CD1c-positive myeloid dendritic cell (primary cell): ENCODE results near the gene TRABD.

ENCODE experiments used
- DNase-seq: peaks from one replicate; pipeline ENCODE4 v3.0.0-alpha.2; 2016; ENCODE audit errors: extremely low spot score

Gene TRABD

DNA sequence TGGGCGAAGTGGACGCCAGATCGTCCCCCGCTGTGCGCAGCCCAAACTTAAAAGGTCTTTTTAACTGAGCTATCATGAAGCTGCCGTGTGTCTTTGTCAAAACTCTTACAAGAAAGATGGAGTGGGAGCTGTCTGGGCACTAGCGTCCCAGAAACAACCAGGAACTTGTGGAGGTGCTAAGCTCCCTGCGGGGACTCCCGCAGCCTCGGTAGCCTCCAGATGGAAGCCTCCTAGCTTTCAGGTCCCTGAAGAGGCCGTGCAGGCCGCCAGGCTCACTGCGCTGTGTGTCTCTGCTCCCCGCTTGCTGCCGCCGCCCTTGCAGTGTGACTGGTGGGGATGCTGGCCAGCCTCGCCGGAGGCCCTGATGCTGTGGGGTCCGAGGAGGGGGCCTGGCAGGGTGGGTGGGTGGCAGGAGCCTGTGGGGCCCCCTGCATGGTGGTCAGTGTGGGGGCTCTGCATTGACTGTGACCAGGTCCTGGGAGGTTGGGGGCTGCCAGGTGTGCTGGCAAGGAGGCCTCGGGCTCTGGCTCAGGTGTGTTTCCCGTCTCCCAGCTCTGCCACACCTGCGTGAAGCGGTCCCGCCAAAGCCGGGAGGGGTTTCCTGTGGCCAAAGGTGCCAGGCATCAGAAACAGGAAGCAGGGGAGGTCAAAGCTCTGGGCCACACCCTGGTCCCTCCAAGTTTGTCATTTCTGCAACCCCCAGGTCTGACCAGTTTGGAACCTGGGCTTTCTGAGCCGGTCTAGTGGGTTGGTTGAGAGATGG lies 1.2 kb downstream of the TRABD start:
- DNase-seq = peak; percentile 31

DNA sequence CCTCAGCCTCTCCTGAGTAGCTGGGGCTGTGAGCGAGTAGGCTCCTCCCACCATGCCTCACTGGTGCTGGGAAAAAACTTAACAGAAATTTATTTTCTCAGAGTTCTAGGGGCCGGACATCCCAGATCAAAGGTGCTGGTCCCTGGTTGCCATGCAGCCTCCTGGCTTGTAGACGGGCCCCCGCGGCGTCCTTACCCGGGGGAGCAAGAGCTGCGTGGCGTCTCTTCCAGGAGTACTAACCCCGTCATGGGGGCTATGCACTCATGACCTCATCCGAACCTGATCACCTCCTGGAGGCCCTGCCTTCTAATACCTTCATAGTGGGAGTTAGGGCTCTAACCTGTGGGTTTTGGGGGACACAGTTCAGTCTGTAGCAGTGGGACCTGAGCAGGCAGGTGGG lies 2.6 kb downstream of the TRABD start:
- no peak for DNase-seq

DNA sequence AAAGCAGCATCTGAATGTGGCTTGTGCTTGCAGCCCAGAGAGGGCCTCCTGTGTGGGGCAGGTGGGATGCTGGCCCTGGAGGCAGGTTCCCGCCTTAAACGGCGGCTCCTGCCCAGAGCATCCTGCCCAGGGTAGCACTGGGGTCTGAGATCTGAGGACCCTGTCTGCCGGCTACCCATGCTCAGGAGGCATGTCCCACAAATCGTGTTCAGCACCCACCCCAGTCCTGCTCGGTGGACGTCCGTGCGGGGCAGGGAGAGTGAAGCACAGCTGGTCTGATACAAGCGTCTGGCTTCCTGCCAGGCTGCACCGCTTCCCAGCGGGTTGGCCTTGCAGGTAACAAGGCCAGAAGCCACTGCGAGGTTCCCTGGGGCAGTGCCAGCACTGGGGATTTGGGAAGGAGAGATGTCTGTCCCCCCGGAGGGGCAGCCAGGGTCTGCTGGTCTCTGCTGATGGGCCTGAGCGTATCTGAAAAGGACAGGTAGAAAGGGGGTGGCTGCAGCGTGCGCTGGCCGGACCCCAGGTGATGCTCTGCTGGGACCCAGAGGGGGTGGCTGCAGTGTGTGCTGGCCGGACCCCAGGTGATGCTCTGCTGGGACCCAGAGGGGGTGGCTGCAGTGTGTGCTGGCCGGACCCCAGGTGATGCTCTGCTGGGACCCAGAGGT lies 3.6 kb downstream of the TRABD start:
- DNase-seq = no peak

DNA sequence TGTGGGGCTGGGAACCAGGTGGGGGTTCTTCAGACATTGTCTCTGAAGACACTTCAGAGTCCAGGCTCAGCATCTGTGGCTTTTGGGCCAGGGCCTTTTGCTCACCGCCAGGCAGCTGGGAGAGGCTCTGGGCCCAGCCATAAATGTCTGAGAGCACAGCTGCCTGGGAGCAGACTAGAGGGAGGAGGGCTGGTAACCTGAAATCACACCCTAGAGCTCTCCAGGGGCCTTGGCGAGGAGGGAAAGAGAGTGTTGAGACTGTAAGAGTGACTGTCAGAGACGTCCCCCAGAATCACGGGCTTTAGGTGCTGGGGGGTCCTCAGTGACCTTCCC lies 4.1 kb downstream of the TRABD start:
- no peak for DNase-seq

DNA sequence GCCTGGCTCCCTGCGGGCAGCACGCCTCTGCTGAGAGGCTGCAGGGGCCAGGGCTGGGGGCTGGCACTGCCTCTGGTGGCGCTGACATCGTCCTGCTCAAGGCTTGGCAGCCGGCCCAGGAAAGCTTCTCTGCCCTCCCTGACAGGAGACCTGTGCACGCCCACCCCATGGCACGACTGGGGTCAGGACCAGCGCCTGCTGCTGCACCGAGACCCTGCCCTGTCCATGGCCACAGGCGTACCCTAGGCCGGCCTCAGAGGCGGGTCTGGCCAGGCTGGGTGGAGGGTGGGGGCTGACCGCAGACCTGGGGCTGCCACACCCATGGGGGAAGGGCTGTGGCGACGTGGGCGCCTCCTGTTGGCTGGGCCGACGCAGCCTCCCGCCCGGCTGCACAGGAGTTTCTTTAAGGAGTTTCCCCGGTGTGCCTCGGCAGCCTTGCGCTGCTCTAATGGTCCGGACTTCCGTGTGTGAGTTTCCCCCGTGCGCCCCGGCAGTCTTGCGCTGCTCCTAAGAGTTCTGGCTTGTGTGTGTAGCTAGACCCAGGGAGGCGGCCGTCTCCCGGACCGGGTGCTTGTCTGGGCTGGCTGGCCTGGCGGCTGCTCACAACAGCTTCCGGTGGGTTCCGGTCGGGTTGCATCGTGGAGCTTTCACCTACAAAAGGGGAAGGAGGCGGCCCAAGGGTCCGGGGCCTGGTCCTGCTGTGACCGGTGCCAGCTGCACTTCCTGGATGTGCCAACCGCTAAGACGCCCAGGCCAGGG lies 4.6 kb downstream of the TRABD start:
- peak; percentile 88 for DNase-seq

DNA sequence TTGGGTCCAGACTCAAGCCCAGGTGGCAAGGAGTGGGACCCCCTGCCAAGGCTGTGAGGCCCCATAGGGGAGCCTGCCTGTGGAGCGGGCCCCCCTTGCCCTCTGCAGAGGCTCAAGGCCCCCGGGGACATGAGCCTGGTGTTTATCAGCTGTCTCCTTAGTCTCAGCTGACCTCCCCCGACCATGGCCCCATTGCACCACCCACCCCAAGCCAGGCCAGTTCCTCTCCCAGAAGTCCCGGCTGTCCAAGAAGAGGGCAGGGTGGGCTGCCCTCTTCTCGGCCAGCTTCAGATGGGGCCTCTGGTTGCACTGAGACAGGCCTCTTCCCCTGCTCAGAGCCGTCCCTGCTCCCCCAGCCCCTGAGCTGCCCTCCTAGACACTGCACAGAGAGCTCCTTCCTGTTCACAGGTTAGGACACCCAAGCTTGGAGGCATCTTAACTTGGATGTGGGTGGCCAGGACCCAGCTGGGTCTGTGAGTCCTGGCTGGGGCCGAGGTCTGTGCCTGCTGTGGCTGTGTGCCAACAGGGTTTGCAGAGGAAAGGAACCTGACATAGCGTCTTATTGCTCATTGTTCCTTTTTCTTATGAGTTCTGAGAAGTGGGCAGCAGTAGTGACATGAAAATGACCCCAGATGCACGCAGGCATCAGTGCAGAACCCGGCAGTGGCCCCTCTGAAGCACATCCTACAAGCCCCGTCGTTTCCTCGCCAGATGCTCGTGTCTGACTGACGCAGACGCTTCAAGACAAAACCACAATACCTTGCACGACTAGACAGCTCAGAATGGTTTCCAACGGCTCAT lies 5.4 kb downstream of the TRABD start:
- DNase-seq = peak; percentile 95

DNA sequence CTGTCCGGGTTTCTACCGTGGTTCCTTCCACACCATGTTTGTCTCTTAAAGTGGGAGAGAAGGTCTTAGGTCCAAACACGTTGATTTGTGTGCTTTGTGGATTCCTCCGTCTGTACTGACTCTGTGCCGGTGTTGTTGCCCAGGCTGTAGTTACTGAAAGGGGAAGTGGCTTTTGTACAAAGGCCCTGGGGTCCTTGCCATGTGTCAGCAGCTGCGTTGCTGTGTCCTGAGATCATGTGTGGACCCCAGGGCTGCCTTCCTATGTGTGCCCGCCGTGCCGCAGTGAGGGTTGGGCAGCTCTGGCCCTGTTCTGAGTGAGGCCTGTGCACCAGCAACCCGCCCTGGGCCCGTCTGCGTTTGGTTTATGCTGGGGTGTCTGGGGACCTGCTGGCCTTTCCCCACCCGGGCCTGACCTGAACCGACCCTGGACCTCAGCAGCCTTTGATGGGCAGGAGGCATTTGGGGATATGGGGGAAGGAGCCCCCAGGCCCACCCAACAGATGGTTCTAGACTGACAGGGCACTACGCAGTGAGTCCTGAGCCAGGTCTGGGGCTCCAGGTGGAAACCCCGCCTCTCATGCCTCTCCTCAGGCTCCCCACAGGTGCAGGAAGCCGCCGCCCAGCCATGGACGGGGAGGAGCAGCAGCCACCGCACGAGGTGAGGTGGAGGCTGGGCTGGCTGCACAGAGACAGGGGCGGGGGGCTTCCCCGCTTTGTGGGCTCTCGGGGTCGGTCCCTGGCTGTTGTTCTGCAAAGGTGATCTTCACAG lies 6.9 kb downstream of the TRABD start:
- DNase-seq = peak; percentile 54

DNA sequence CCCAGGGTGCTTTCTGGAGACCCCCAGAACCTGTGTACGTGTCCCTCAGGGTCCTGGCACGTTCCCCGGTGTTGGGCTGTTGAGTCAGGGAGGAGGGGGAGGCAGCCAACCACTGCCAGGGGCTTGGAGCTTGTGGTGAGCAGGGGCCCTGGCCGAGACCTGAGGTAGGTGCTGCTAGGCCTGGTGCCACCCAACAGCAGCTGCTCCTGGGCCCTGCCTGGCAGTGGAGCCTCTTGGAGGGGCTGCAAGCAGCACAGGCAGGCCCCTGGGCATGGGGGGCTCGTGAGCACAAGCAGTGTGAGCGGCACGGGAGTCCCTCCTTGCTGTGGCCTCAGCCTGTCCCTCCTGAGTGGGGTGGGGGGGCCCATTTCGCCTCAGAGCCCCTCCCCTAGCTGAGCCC lies 7.9 kb downstream of the TRABD start:
- DNase-seq = no peak

DNA sequence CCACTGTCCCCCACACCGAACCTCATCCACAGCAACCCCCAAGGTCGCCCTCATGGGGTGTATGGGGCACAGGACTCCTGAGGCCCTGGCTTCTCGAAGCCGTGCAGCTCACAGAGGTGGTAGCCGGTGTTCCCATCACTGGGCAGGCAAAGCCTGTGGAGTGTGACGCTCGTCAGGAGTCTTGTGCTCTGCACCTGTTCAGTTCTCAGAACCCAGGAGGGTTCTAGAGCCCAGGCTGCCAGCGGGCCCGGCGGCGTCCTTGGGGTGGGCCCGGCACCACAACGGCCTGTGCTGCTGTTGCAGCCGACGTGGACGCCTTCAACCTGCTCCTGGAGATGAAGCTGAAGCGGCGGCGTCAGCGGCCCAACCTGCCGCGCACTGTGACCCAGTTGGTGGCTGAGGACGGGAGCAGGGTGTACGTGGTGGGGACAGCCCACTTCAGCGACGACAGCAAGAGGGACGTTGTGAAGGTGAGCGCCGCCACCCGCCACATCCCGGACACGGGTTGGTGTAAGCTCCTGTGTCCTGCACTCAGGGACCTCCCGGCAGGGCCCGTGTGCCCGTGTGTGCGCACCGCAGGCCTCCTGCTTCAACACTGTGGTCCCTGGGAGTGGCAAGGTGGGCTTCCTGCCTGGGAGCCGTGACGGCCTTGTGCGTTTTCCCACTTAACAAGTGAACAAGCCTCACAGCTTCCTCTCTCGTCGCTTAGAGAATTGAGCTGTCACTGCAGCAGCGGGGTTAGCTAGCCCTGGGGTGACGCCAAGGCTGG lies 8.5 kb downstream of the TRABD start:
- no peak for DNase-seq

DNA sequence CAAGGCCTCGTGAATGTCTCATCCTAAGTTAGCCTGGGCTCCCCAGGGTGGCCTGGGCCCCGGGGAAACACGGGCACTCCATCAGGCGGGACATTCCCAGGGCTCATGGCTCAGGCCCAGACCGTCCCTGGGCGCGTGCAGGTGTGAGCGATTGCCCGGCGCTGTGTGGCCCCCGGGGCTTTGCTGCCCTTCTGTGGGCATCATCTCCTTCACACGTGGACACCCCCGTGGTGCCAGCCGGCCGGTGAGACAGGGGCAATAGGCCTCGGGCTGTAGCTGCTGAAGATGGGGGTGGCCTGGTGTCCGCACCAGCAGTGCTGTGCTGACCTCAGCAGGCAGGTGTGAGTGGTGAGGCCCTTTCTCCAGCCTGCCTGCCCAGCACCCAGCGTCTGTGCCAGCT lies 10.5 kb downstream of the TRABD start:
- DNase-seq = no peak

DNA sequence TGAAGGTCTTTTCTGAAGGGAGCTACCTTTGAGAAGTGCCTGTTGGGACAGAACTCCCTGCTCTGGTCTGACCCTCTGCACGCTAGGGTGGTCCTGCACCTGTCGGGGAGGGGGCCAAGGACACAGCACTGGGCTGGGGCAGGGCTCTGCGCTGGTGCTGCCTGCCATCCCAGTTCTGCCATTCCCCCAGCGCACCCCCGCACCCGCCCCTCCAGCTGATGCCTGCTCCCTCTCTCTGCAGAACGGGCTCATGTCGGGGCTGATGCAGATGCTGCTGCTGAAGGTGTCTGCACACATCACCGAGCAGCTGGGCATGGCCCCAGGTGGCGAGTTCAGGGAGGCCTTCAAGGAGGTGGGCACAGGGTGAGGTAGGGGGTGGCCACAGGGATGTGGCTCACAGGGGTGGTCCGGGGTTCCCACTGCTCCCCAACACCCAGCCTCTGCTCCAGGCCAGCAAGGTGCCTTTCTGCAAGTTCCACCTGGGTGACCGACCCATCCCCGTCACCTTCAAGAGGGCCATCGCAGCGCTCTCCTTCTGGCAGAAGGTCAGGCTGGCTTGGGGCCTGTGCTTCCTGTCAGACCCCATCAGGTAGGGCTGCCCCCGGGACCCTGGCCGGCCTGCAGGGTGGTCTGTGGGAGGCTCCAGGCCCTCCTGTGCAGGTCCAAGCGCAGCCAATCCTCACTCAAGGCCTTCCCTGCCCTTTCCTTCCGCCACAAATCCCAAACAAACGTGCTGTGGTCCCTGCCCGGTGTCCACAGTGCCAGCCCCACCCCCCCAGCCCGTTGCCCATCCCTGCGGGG lies 11.5 kb downstream of the TRABD start:
- no peak for DNase-seq

DNA sequence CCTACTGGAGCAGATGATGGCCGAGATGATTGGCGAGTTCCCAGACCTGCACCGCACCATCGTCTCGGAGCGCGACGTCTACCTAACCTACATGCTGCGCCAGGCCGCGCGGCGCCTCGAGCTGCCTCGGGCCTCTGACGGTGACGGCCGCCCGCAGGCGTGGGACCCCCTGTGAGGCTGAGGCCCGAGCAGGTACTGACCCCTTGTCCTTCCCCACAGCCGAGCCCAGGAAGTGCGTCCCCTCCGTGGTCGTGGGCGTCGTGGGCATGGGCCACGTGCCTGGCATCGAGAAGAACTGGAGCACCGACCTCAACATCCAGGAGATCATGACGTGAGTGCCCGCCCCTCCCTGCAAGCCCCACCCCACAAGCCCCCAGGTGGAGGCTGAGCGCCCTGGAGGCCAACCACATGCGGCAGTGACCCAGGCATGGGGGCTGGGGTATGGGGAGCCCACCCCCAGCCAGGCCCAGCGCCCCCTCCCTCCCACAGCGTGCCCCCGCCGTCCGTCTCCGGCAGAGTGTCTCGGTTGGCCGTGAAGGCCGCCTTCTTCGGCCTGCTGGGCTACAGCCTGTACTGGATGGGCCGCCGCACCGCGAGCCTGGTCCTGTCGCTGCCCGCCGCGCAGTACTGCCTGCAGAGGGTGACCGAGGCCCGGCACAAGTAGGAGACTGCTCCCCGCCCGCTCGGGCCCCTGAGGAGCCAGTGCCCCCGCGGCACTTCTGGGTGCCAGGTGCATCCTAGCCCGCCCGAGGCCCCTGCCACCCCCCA lies 12.3 kb downstream of the TRABD start:
- no peak for DNase-seq

DNA sequence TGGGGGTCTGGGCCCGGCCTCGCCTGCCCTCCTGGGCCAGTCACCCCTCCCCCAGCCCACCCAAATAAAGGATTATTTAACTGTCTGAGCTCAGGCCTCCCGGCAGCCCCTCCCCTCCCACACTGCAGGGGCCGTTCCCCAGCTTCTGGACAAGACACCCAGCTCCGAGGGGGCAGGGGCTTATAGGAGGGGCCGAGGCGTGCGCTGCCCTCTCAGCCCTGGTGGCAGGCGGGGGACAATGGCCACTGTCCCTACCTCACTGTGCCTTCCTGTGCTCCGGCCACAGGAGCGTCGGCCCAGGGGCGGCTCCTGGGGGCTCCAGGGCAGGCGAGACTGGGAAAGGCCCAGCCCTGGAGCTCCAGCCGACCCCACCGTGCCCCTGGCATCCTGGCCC lies 12.9 kb downstream of the TRABD start:
- no peak for DNase-seq

DNA sequence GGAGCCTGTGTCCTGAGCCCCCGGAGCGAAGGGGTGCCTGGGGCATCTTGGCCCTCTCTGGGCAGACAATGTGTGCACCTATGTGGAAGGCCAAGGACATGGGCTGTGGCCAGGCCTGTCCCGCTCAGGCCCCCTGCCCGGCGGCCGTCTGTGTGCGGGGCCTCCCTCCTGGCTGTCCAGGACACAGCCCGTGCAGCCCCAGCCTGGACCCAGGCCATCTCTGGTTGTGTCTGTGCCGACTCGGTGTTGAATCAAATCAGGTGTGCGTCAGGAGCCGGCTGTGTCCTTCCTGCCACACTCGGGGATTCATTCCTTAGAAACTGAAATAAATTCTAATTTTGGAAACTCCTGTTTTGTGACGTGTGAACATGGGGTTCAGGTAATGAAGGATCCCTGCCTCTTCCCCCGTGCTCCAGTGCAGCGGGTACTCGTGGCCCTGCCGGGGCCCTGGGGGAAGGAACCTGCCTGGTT lies 13.6 kb downstream of the TRABD start:
- DNase-seq = no peak

DNA sequence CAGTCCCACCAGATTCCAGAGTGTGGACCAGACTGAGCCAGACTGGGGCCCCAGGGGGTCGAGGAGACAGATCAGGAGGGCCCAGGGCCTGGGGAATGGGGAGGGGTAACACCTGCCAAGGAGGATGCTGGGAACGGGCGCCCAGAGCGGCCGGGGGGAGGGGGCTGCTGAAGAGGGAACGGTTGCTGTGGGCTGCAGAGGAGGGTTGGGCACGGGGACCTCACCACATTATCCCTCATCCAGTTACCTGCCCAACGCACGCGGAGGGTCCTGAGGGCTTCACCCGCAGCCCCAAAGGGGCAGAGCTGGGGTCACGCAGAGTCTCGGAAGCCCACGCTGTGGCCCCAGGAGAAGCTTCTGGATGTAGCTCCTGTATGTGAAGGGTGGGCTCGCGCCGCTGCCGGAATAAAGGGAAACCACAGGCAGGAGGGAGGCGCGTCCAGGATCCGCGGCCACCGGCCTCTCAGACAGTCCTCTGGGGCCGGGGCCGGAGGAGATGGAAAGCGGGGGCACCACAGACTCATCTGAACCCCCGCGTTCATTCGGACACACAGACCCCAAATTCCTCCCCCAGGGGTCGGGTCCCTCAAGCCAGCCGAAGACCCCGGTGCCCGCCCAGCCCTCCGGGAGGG lies 14.2 kb downstream of the TRABD start:
- peak; percentile 20 for DNase-seq

DNA sequence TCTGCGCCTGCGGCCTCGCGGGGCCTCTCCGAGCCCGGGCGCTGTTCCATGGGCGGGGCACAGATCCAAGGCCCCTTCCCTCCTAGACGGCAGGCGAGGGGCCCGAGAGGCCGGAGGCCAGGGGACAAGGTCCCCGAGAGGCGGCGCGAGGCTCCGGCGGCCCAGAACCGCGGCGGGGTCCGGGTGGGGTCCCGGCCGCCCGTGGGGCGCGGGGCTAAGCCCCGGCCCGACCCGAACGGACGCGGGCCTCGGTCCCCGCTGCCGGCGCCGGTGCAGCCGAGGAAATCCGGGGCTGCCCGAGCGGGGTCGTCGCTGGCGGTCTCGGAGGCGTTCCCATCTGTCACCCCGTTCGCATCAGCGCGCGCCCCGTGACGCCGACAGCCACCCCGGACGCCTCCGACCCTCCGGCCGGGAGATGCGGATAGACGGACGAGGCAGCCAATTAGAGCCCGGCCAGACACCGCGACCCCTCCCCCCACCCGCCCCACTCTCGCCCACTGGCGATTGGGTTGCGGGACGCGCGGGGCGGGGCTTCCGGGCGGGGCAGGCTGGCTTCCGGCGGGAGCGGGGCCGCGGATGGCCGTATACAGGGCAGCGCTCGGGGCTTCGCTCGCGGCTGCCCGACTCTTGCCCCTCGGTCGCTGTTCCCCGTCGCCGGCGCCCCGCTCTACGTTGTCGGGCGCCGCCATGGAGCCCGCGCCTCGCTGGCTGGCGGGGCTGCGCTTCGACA lies 14.9 kb downstream of the TRABD start, which contains the start of gene SELENOO:
TSS of gene SELENOO (plus strand) at position 551 of the 730 bp plus-strand sequence. CDS start at position 577, 26 bp downstream.
- DNase-seq = peak; percentile 93
